ENCODE measurements around the gene OSBPL5.
A peak's percentile ranks its signal among the peaks of the same experiment; 100 is the strongest.
"Not testable (repeated sequence)": the region's sequence is repeated elsewhere in the genome, so short reads cannot be mapped to it uniquely, and the experiment has no call there.

OSBPL5 gene

GRCh38 chr11:3180869-3181268, 15.8 kb upstream of the OSBPL5 start:
- no peak for DNase-seq

GRCh38 chr11:3178349-3178748, 13.2 kb upstream of the OSBPL5 start:
- DNase-seq, result no peak

- DNase-seq, result no peak
Observed at GRCh38 chr11:3177931-3178330, 12.8 kb upstream of the OSBPL5 start.

GRCh38 chr11:3176487-3176886, 11.4 kb upstream of the OSBPL5 start:
- DNase-seq, result no peak

- DNase-seq, result no peak
Observed at GRCh38 chr11:3175194-3175593, 10.1 kb upstream of the OSBPL5 start.

GRCh38 chr11:3174387-3174786, 9.3 kb upstream of the OSBPL5 start:
- no peak for DNase-seq

- DNase-seq, result no peak
Observed at GRCh38 chr11:3173795-3174194, 8.7 kb upstream of the OSBPL5 start.

- DNase-seq, result no peak
Observed at GRCh38 chr11:3171931-3172560, 6.9 kb upstream of the OSBPL5 start.

- DNase-seq, result no peak
Observed at GRCh38 chr11:3170756-3171650, 5.9 kb upstream of the OSBPL5 start.

GRCh38 chr11:3170044-3170755, 5.1 kb upstream of the OSBPL5 start:
- no peak for DNase-seq

- DNase-seq, result no peak
Observed at GRCh38 chr11:3169255-3170043, 4.3 kb upstream of the OSBPL5 start.

GRCh38 chr11:3168742-3169254, 3.7 kb upstream of the OSBPL5 start:
- not testable (repeated sequence) for DNase-seq

GRCh38 chr11:3167143-3168119, 2.3 kb upstream of the OSBPL5 start:
- peak; percentile 72 for DNase-seq

GRCh38 chr11:3166268-3167142, 1.4 kb upstream of the OSBPL5 start:
- peak; percentile 53 for DNase-seq

GRCh38 chr11:3165916-3166267, 782 bp upstream of the OSBPL5 start:
- no peak for DNase-seq

- no peak for DNase-seq
Observed at GRCh38 chr11:3164552-3165151, 458 bp downstream of the OSBPL5 start.

GRCh38 chr11:3164138-3164551, 965 bp downstream of the OSBPL5 start:
- no peak for DNase-seq

GRCh38 chr11:3163241-3163981, 1.7 kb downstream of the OSBPL5 start:
- DNase-seq, result no peak
